SK-N-SH (cell line): ENCODE measurements around the gene TRIM67. TPM values are rescaled to one million over a fixed set of nuclear protein-coding genes. Genes with fewer than 3 reads are reported as not detected.

Experiments used
- CTCF ChIA-PET: fragments of 300-600, 350-600 bp; formaldehyde crosslinking; extraction: SDS; loops from one replicate; lab custom pipeline; 2021; lab: Yijun Ruan, JAX
- POLR2A ChIA-PET: fragments of 350-600 bp; sonication (Branson Sonifier 250); formaldehyde crosslinking; extraction: SDS; loops from one replicate; lab custom pipeline; 2020; ENCODE audit warnings: antibody characterized with exemption, inconsistent platforms; lab: Yijun Ruan, JAX
- DNase-seq: peaks from one replicate; pipeline ENCODE4 v3.0.0; 2012
- H2AFZ ChIP-seq: fragments of 200-600 bp; sonication (generic); 2 replicates; pipeline ENCODE4 v1.8.1; 2016; ENCODE audit warnings: antibody characterized with exemption, mild to moderate bottlenecking, low read depth
- H3F3A ChIP-seq: fragments of 200-600 bp; sonication (generic); replicated peaks from 2 replicates; pipeline ENCODE3; 2016; ENCODE audit warnings: antibody characterized with exemption, mild to moderate bottlenecking; ENCODE audit not compliant: insufficient read depth
- H3K27ac ChIP-seq, 2 experiments: fragments of 200-500 bp in 1 of 2; fragments of 200-600 bp in 1 of 2; sonication (Bioruptor generic) in 1 of 2; sonication (generic), shearing (Covaris generic) in 1 of 2; 2 replicates each; pipeline versions ENCODE4 v1.5.1 to v1.6.1; 2014 to 2016; ENCODE audit warnings: low read depth in 2 of 2, inconsistent platforms in 1 of 2, low read length in 1 of 2, mild to moderate bottlenecking in 1 of 2, mixed read lengths in 1 of 2
- H3K27me3 ChIP-seq: fragments of 200-600 bp; sonication (generic), shearing (Covaris generic); 2 replicates; pipeline ENCODE4 v1.6.1; 2016; ENCODE audit warnings: mixed run types; ENCODE audit not compliant: insufficient read depth
- H3K36me3 ChIP-seq, 2 experiments: fragments of 200-500 bp in 1 of 2; fragments of 200-600 bp in 1 of 2; sonication (Bioruptor generic) in 1 of 2; sonication (generic) in 1 of 2; replicated peaks in 1 of 2; 2 replicates each; pipeline versions ENCODE3 to v1.5.1; 2014 to 2016; ENCODE audit warnings: low read length in 1 of 2, mild to moderate bottlenecking in 1 of 2; ENCODE audit not compliant: insufficient read depth in 2 of 2, control insufficient read depth in 1 of 2
- H3K4me1 ChIP-seq, 2 experiments: fragments of 200-500 bp in 1 of 2; fragments of 200-600 bp in 1 of 2; sonication (Bioruptor generic) in 1 of 2; sonication (generic), shearing (Covaris generic) in 1 of 2; 2 replicates each; pipeline versions ENCODE4 v1.5.1 to v1.6.1; 2014 to 2016; ENCODE audit warnings: low read depth in 1 of 2, low read length in 1 of 2, mixed run types in 1 of 2; ENCODE audit not compliant: insufficient read depth in 2 of 2, control insufficient read depth in 1 of 2
- H3K4me2 ChIP-seq: fragments of 200-600 bp; sonication (generic), shearing (Covaris generic); 2 replicates; pipeline ENCODE4 v1.6.1; 2017; ENCODE audit warnings: mixed run types
- H3K4me3 ChIP-seq, 2 experiments: fragments of 200-500 bp in 1 of 2; fragments of 200-600 bp in 1 of 2; sonication (Bioruptor generic) in 1 of 2; sonication (generic), shearing (Covaris generic) in 1 of 2; 2 replicates each; pipeline versions ENCODE4 v1.5.1 to v1.8.1; 2014 to 2016; ENCODE audit warnings: low read depth in 2 of 2, inconsistent platforms in 1 of 2, low read length in 1 of 2, mild to moderate bottlenecking in 1 of 2, mixed read lengths in 1 of 2, moderate library complexity in 1 of 2
- H3K79me2 ChIP-seq: fragments of 200-600 bp; sonication (generic); 2 replicates; pipeline ENCODE4 v1.8.1; 2017; ENCODE audit warnings: mild to moderate bottlenecking; ENCODE audit not compliant: insufficient read depth
- H3K9ac ChIP-seq: fragments of 200-600 bp; sonication (generic); 2 replicates; pipeline ENCODE4 v1.6.1; 2017; ENCODE audit warnings: mixed run types
- H3K9me2 ChIP-seq: fragments of 200-600 bp; sonication (generic); 2 replicates; pipeline ENCODE4 v1.6.1; 2017; ENCODE audit warnings: mixed run types
- H3K9me3 ChIP-seq: fragments of 200-600 bp; sonication (generic); 2 replicates; pipeline ENCODE4 v1.6.1; 2017; ENCODE audit warnings: mixed run types, mild to moderate bottlenecking, moderate library complexity
- H4K20me1 ChIP-seq: fragments of 200-600 bp; sonication (generic); 2 replicates; pipeline ENCODE4 v1.6.1; 2017; ENCODE audit warnings: mild to moderate bottlenecking, mixed run types; ENCODE audit not compliant: insufficient read depth
- CHD2 ChIP-seq: fragments of 150-350 bp; IDR thresholded peaks from 2 replicates; pipeline ENCODE4 v1.6.1; 2018; ENCODE audit warnings: low read length; ENCODE audit not compliant: partially characterized antibody
- ELF1 ChIP-seq: IDR thresholded peaks from 2 replicates; pipeline ENCODE4 v1.4.0; 2012
- EP300 ChIP-seq, 2 experiments: IDR thresholded peaks; 2 replicates each; pipeline versions ENCODE4 v1.4.0 to v1.6.1; 2012; ENCODE audit warnings: borderline replicate concordance in 1 of 2, low read depth in 1 of 2, low read length in 1 of 2
- FOSL2 ChIP-seq: IDR thresholded peaks from 2 replicates; pipeline ENCODE4 v1.4.0; 2012; ENCODE audit warnings: low read depth, mild to moderate bottlenecking, moderate library complexity, borderline replicate concordance
- FOXJ3 ChIP-seq: sonication (generic); formaldehyde crosslinking; IDR thresholded peaks from 2 replicates; pipeline ENCODE4 v1.5.1; 2020; ENCODE audit warnings: mild to moderate bottlenecking, missing genetic modification reagents
- FOXM1 ChIP-seq: IDR thresholded peaks from 2 replicates; pipeline ENCODE4 v1.4.0; 2012; ENCODE audit warnings: low read depth, mild to moderate bottlenecking
- GABPA ChIP-seq: IDR thresholded peaks from 2 replicates; pipeline ENCODE4 v1.4.0; 2012; ENCODE audit warnings: low read depth, mild to moderate bottlenecking
- MEF2A ChIP-seq: IDR thresholded peaks from 2 replicates; pipeline ENCODE4 v1.4.0; 2012; ENCODE audit warnings: low read depth, borderline replicate concordance
- NFIC ChIP-seq: IDR thresholded peaks from 2 replicates; pipeline ENCODE4 v1.4.0; 2012; ENCODE audit warnings: borderline replicate concordance
- NRF1 ChIP-seq: IDR thresholded peaks from 2 replicates; pipeline ENCODE4 v1.6.1; 2012; ENCODE audit warnings: low read depth, mild to moderate bottlenecking, low read length
- POLR2AphosphoS5 ChIP-seq: IDR thresholded peaks from 2 replicates; pipeline ENCODE4 v1.6.1; 2012; ENCODE audit warnings: low read depth, low read length
- RAD21 ChIP-seq: IDR thresholded peaks from 2 replicates; pipeline ENCODE4 v1.6.1; 2012; ENCODE audit warnings: mild to moderate bottlenecking, low read length
- RFX5 ChIP-seq: IDR thresholded peaks from 2 replicates; pipeline ENCODE4 v1.6.1; 2012; ENCODE audit warnings: mild to moderate bottlenecking, improper control_type of control experiment, low read length
- RXRA ChIP-seq: IDR thresholded peaks from 2 replicates; pipeline ENCODE4 v1.4.0; 2012; ENCODE audit warnings: low read depth, mild to moderate bottlenecking, borderline replicate concordance
- TAF1 ChIP-seq: IDR thresholded peaks from 2 replicates; pipeline ENCODE4 v1.6.1; 2012; ENCODE audit warnings: low read depth, mild to moderate bottlenecking, low read length, moderate library complexity, borderline replicate concordance
- TEAD4 ChIP-seq: IDR thresholded peaks from 2 replicates; pipeline ENCODE4 v1.4.0; 2012; ENCODE audit warnings: mild to moderate bottlenecking, borderline replicate concordance; ENCODE audit not compliant: insufficient read depth
- whole genome bisulfite sequencing: methylation state at CpG from one replicate; pipeline ENCODE4 v1.1.6; 2017; ENCODE audit warnings: low lambda C conversion rate; 5-methylcytosine and 5-hydroxymethylcytosine counted together
- polyA plus RNA-seq, 3 experiments: library from polyadenylated mRNA; depleted of rRNA; stranded (reverse); fragments of >200 nt; gene quantifications; 2 replicates each; pipeline ENCODE4 v1.2.3, GENCODE V29; 2012
- TF ChIP-seq, protein P1 (sequence below): IDR thresholded peaks from 2 replicates; pipeline ENCODE4 v1.4.0; 2012; ENCODE audit warnings: low read depth
- TF ChIP-seq, protein P2 (sequence below): fragments of 150-350 bp; IDR thresholded peaks from 2 replicates; pipeline ENCODE4 v1.6.1; 2016; ENCODE audit warnings: mild to moderate bottlenecking, low read depth, low read length
- TF ChIP-seq, protein P3 (sequence below): IDR thresholded peaks from 2 replicates; pipeline ENCODE4 v1.4.0; 2012; ENCODE audit warnings: low read depth, borderline replicate concordance

The TRIM67 gene
- polyA plus RNA-seq, 1 of the 3 experiments (the other 2 are of a cell fraction), result not detected

DNA sequence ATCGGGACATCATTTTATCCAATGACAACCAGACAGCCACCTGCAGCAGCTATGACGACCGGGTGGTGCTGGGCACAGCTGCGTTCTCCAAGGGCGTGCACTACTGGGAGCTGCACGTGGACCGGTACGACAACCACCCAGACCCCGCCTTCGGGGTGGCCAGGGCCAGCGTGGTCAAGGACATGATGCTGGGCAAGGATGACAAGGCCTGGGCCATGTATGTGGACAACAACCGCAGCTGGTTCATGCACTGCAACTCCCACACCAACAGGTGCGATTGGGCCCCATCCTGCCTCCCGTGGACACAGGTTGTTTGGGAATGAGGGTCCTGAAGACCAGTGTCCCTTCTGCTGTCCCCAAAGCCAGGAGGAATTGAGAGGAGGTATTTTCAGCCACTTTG lies 47.1 kb downstream of the TRIM67 start:
- Histone ChIP-seq H3K27ac (no peak overlapping the region), H3K9ac (no peak overlapping the region), H3K27me3 (peaks cover 5% of the 10 kb centered on the region; the same call in 1 of the 2 replicates), H3F3A (no peaks in the 10 kb centered on the region), H2AFZ (no peak overlapping the region), H3K4me3 (no peak overlapping the region), H3K79me2 (no peaks in the 10 kb centered on the region), H4K20me1 (no peaks in the 10 kb centered on the region), H3K4me2 (no peak overlapping the region), H3K36me3 (no peaks in the 10 kb centered on the region), H3K4me1 (peaks cover 0 to 4% of the 10 kb centered on the region in 2 experiments; a peak in 1 of 4 replicates), H3K9me2 (no peaks in the 10 kb centered on the region), H3K9me3 (no peaks in the 10 kb centered on the region)
- DNase-seq, result no peak
- TF ChIP-seq POLR2AphosphoS5 (no peak), MEF2A (no peak), CHD2 (no peak), NFIC (no peak), FOXJ3 (CRISPR knock-in tag) (no peak), NRF1 (no peak), TEAD4 (no peak), TAF1 (no peak), RFX5 (no peak), FOXM1 (no peak)
- TF ChIP-seq, protein P1, sequence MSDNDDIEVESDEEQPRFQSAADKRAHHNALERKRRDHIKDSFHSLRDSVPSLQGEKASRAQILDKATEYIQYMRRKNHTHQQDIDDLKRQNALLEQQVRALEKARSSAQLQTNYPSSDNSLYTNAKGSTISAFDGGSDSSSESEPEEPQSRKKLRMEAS, result no peak
- TF ChIP-seq, protein P2, sequence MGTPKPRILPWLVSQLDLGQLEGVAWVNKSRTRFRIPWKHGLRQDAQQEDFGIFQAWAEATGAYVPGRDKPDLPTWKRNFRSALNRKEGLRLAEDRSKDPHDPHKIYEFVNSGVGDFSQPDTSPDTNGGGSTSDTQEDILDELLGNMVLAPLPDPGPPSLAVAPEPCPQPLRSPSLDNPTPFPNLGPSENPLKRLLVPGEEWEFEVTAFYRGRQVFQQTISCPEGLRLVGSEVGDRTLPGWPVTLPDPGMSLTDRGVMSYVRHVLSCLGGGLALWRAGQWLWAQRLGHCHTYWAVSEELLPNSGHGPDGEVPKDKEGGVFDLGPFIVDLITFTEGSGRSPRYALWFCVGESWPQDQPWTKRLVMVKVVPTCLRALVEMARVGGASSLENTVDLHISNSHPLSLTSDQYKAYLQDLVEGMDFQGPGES, result no peak
- 82% methylated on average over 5 of the region's 14 CpGs for WGBS
- CTCF ChIA-PET, result interaction anchor here (4.4 kb wide), 1 partner anchor 412 kb away, joined by 29 read pairs; no protein-coding TSS in a partner anchor
- POLR2A ChIA-PET, result no interaction called here

DNA sequence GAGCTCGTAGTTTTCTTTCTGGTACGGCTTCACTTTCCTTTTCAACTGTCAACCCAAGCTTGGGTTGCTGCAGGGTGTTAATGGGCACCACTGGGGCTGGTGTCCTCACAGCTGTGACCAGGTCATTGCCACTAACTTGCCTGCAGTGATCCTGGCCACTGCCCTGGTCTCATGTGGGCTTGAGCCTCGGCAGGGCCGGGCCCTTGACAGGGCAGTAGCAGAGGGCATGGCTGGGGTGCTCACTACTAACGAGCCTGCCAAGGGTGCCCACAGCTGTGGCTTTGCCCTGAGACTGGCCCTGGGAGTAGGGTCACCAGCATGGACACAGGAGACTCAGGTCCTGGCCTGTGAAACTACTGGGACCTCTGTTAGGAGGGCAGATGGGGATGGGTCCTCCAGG lies 47.7 kb downstream of the TRIM67 start:
- ChIA-PET POLR2A (no interaction called here), CTCF (interaction anchor here (0.9 to 4.4 kb wide), 8 partner anchors 13 to 412 kb away, joined by 3 to 31 read pairs (median 12); no protein-coding TSS in a partner anchor)
- peaks cover 5% of the 10 kb centered on the region; the same call in 1 of the 2 replicates for H3K27me3 ChIP-seq

More for the DNA sequence above, 47.7 kb downstream of the TRIM67 start:
- no peak for DNase-seq
- Histone ChIP-seq H3F3A (no peaks in the 10 kb centered on the region), H3K9me2 (no peaks in the 10 kb centered on the region), H3K9ac (no peak overlapping the region), H3K4me1 (peaks cover 0 to 4% of the 10 kb centered on the region in 2 experiments; a peak in 1 of 4 replicates), H3K4me2 (no peak overlapping the region), H4K20me1 (no peaks in the 10 kb centered on the region), H2AFZ (no peak overlapping the region), H3K36me3 (no peaks in the 10 kb centered on the region), H3K79me2 (no peaks in the 10 kb centered on the region), H3K4me3 (no peak overlapping the region), H3K9me3 (no peaks in the 10 kb centered on the region), H3K27ac (no peak overlapping the region)
- no CpG with 5 or more reads among the region's 5 CpGs for WGBS
- TF ChIP-seq EP300 (IDR thresholded peaks at IDR 0.05; ENCODE audit: borderline replicate concordance in 1 of 2, low read depth in 1 of 2, low read length in 1 of 2), result no peak
- TF ChIP-seq TAF1, result no peak
- no peak for TF ChIP-seq POLR2AphosphoS5
- no peak for TF ChIP-seq ELF1
- no peak for TF ChIP-seq CHD2
- TF ChIP-seq MEF2A, result no peak
- TF ChIP-seq RAD21, result no peak
- TF ChIP-seq, protein P2, result no peak
- TF ChIP-seq RXRA, result no peak
- TF ChIP-seq FOXM1, result no peak
- TF ChIP-seq, protein P1, result no peak
- TF ChIP-seq, protein P3, sequence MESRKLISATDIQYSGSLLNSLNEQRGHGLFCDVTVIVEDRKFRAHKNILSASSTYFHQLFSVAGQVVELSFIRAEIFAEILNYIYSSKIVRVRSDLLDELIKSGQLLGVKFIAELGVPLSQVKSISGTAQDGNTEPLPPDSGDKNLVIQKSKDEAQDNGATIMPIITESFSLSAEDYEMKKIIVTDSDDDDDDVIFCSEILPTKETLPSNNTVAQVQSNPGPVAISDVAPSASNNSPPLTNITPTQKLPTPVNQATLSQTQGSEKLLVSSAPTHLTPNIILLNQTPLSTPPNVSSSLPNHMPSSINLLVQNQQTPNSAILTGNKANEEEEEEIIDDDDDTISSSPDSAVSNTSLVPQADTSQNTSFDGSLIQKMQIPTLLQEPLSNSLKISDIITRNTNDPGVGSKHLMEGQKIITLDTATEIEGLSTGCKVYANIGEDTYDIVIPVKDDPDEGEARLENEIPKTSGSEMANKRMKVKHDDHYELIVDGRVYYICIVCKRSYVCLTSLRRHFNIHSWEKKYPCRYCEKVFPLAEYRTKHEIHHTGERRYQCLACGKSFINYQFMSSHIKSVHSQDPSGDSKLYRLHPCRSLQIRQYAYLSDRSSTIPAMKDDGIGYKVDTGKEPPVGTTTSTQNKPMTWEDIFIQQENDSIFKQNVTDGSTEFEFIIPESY, result no peak
- no peak for TF ChIP-seq TEAD4
- TF ChIP-seq GABPA, result no peak
- no peak for TF ChIP-seq FOSL2
